DMS79 treated with DMSO at 0.1 percent for 48 hours (cell line): ENCODE data around the gene SLC25A48.
"Not testable (repeated sequence)": the region's sequence is repeated elsewhere in the genome, so short reads cannot be mapped to it uniquely, and the experiment has no call there.

Experiments
- DNase-seq: peaks from one replicate; lab custom pipeline; 2025; lab: John Stamatoyannopoulos, UW

SLC25A48 gene

DNA sequence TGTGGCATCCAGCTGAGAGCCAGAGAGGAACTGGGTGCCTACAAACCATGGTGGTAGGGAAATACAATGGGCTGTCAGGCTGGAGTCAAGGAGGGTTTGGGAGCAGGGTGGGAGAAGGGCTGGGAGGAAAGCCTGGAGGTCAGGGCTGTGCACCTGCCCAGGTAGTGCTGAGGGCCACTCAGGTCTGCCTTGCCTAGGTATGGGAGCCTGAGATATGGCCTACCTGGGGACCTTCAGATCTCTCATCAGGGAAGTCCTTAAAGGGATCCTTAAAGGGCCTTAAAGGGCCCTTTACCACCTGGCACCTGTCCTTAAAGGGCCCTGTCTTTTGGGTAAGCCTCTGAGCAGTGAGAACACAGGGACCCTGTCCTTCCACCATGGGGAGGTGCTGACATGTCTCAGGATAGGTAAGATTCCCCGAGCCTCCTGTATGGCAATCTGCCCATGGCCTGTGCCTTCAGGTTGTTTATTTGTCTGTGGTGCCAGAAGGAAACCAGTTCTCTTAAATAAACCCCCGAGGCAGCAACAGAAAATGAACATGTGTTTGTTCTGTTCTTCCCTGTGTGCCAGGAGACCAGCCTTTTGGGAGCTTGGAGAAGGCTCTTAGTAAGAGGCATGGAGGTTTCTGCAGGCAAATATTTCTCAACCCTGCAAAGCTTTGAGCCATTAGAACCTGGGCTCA, 23.3 kb downstream of the SLC25A48 start:
- DNase-seq: no peak

DNA sequence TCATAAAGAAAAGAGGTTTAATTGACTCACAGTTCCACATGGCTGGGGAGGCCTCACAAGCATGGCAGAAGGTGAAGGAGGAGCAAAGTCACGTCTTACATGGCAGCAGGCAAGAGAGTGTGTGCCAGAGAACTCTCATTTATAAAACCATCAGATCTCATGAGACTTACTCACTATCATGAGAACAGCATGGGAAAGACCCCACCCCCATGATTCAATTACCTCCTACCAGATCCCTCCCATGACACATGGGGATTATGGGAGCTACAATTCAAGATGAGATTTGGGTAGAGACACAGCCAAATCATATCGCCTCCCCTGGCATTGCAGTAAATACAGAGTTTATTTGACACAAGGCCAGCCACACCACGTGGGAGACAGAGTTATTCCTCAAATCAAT, 24.7 kb downstream of the SLC25A48 start:
- not testable (repeated sequence) for DNase-seq

DNA sequence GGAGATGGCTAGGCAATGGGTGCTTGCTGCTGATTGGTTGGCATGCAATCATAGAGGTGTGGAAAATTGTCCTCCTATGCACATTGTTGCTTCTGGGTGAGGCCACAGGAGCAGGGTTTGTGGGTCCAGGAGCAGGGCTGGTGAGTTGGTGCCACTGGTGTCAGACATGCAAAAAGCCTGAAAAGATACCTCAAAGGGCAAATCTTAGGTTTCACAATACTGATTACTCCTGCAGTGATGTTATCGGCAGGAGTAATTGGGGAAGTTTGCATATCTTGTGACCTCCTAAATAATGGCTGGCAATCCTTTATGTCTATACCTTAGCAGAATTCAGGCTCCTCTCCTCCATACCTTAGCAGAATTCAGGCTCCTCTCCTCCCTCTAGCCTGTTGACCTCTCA, 25.2 kb downstream of the SLC25A48 start:
- DNase-seq: no peak

DNA sequence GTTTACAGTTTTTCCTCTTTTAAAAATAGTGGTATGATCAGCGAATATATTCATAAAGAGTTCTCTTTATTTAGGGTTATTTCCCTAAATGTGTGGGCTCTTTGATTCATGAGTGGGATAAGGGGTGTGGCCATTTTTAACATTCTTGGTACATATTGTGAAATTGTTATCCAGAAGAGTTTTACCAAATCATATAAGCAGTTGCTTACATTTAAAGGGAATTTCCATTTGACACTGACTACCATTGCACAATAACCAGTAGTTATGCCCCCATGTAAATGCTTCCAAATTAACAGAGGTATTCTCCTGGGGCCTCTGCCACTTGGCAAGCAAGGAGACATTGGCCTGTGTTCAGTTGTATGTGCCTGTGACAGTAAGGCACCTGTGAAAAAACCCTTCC, 27.2 kb downstream of the SLC25A48 start:
- no peak for DNase-seq

DNA sequence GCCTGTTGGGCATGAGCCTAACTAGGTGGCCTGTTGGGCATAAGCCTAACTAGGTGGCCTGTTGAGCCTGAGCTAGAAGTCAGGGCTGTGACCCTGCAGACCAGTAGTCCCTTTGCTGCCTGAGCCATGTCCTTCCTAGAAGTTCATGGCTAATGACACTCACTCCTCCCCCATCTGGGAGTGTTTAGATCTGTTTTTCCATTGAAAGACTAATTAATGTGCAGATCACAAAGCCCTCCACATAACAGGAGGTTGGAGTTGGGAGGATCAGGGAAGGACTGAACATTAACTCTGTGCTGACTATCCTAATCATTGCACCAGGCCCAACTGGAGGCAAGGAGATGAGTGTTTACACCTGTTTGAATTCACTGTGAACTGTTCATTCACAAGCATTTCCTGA, 27.6 kb downstream of the SLC25A48 start:
- DNase-seq: no peak

DNA sequence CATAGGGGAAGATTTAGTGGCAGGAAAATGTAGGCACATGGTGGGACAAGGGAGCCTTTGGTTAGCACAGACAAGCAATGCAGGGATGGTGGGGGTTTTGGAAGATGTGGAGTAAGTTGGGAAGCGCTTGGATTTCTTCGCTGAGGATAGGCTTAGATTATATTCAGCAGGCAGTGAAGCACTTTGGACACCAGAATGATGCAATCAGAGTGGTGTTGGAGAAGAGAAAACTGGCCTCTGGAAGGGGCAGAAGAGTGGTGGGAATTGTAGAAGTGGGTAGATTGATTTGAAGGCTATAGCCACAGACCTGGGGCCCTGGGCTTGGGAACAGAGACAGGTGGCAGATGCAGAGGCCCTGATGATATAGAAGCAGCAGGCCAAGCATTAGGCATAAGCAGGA, 28.3 kb downstream of the SLC25A48 start:
- no peak for DNase-seq

DNA sequence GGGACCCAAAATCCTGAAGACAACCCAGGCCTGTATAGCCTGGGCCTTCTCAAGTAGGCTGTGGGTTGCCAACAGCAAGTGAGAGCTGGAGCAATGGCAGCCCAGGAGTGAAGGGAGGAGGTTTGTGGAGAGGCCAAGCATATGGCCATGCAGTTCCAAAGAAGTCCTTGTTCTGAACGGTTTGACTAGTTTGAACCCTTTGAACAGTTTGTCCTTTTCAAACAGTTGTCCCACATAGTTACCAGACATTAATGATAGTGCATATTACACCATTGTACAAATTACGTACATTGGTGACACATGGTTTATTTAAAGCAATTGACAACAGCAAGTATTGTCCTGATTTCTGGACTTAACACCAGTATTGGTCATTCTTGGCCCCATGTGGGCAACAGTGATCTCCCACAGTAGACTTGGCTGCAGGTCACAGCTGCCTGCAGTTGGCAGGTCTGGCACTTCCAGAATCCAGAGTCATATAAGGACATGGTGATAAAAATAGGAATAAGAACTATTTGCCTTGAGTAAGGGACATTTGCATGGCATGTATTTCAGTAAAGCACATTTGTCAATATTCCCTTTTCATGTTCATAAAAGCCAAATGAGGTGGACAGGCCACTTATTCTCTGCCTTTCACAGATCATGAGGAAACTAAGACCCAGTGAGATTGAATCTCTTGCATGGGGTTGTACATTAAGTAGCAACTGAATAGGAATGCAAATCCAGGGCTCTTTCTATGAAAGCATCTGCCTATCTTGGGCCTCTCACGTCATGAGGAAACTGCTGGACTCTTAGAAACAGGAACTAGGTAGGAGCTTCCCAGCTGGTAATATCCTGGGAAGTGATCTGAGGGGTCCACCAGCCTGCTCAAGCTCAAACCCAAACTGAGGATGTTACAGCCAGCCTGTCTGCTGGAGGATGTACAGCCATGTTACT, 30.3 kb downstream of the SLC25A48 start:
- no peak for DNase-seq

DNA sequence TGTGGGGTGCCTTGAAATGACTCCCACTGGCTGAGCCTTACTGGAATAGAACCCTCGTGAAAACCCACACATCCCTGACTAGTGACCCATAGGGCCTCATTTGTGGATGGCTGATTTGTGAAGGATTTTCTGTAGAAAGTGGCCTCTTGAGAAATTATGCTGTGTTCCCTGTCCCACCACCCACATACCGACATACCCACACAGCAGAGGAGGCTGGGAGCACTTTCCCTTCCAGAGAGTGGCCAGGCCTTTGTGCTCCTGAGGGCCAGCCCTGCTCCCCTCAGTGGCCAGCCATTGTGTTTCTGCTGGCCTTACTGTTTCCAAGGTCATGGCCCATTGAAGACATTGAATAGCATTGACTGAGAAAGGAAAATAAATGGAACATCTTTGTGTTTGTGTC, 31.6 kb downstream of the SLC25A48 start:
- no peak for DNase-seq

DNA sequence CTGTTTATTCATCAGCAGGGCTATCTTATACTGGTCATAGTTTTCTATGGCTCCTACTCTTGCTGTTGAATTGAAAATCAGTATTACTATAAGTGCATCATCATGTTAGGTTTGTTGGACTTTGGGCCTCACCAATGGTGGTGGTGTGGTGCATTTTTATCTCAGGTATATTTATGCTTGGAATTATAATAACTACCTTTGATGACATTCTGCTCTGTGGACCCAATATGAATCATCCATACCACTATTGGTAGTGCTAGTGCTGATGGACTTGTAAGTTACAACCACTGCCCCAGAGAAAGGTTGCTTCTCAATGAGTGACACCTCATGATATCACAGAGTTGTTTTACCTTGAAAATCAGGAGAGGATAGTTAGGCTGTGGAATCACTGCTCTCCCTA, 33.1 kb downstream of the SLC25A48 start:
- no peak for DNase-seq

DNA sequence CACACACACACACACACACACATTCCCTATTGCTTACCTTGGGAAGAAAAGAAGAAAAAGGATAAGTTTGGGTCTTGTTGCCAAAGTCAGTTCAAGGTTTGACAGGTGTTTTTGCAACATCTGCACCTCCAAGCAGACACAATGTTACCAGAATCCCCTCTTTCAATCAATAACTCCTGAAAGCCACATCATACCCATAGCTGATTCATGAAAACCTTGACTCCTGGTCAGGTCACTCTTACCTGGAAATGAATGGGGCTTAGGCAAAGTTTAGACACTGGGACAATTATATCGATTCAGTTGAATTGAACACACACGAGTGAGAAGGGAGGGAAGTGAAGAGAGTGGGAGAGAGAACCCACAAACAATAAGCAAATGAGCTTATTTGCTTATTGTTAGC, 34.2 kb downstream of the SLC25A48 start:
- no peak for DNase-seq

DNA sequence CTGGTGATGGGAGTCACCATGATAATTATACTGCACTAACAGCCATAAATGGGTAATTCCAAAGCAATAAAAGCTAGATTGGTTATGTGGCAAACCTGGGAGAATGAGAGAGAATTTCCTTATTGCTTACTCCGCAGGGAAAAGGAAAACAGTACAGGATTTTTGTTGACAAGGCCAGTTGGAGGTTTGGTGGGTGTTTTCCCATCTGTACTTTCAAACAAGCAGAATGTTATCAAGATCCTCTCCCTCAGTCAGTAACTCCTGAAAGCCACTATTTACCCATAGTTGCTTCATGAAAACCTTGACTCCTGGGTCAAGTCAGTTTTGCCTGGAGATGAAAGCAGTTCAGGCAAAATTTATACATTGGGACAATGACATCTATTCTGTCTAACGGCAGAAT, 34.8 kb downstream of the SLC25A48 start:
- no peak for DNase-seq

DNA sequence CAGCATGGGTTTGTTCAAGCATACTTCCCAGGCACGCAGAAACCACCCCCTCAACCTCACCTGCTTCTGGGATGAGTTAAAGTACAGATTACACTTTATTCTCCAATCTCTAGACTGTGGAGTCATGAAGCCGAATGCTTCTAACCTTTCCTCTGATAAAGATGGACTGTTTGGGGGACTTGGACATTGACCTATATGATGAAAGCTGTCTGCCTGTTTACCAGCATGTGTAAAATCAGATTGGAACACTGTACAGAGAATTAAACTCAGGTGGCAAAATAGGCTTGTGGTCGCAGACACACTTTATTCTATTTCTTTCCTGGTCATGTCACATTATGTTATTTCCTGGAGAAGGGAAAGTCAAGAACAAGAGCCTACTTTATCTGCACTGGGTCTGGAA, 35.5 kb downstream of the SLC25A48 start:
- no peak for DNase-seq

DNA sequence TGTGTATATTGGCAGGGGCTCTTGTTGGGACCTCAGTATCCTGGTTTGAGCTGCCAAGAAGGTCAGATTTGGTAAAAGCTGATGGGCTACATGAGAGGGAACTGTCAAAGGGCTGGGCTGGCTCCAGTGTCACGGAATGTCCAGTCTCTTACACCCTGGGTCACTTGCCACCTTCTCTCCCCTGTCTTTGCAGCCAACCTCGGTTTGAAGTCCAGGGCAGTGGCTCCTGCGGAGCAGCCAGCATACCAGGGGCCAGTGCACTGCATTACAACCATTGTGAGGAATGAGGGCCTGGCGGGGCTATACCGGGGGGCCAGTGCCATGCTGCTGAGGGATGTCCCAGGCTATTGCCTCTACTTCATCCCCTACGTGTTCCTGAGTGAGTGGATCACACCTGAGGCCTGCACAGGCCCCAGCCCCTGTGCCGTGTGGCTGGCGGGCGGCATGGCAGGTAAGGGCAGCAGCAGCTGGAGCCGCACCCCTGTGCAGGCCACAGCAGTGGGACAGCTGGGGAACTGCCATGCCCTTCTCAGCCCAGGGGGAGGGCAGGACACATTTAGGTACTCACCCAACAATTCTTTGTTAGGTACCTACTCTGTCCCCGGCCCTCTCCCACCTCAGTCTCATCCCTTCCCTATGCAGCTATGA, 36.9 kb downstream of the SLC25A48 start:
- no peak for DNase-seq

DNA sequence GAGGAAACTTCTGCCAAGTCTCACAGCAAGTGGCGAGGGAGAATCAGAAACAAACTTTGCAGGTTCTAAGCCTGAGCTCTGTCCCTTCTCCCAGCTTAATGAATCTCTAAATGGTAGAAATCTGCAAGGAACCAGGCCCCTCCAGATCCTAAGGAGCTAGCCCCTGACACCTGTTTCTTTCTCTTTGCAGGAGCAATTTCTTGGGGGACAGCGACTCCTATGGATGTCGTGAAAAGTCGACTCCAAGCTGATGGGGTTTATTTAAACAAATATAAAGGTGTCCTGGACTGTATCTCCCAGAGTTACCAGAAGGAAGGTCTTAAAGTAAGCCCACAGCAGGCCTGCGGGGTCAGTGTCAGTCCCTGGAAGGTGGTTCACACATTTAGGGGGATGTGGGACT, 39.4 kb downstream of the SLC25A48 start:
- no peak for DNase-seq

DNA sequence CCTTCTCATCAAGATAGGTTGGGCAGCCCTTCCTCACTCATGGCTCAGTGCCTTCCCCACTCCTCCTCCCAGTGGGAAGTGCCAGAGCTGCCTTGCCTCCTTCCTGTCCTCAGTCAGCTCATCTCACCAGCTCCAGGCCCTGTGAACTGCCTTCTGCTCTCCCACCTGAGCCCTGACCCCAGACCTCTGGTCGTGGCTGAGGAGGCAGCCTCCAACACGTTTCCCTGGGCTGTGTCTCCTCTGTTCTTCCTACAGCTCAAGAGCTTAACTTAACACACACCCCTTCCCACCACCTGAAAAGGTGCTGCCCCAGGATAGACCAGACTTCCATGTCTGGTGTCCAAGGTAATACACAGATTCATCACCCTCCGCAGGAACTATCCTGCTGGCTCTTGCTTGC, 40.0 kb downstream of the SLC25A48 start:
- DNase-seq: no peak

DNA sequence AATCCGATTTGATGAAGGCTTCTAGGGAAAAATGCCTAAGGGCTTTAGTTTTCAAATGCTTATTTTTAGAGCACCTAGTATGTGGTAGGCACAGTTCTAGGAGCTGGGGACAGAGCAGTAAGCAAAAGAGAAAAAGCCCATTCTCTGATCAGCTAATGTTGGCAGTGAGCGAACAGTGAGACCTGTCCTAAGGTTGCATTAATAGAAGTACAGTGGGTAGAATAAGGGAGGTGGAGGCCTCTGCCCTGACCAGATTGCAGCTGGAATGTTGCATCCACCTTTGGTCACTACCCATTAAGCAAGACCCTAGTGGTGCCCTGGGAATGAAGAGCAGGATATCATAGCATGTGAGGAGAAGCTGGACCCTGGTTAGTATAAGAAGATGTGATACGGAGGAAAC, 41.1 kb downstream of the SLC25A48 start:
- DNase-seq: no peak

DNA sequence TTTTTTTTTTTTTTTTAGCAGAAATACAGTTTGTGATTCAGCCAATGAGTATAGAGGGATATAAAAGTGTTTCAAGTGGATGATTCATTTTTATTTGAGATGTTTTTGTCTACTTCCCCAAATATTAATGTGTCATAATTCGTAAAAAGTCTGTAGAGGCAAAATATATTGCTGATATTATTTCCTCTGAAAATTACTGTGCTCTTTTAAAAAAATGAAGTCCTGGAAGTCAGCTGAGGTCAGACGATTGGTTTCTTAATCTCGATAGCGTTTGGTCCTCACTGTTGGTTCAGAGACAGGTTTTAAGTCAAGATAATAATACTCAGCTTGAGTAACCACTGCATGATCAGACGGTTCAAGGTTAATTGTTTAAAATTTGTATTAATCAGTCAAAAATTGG, 41.7 kb downstream of the SLC25A48 start:
- no peak for DNase-seq

DNA sequence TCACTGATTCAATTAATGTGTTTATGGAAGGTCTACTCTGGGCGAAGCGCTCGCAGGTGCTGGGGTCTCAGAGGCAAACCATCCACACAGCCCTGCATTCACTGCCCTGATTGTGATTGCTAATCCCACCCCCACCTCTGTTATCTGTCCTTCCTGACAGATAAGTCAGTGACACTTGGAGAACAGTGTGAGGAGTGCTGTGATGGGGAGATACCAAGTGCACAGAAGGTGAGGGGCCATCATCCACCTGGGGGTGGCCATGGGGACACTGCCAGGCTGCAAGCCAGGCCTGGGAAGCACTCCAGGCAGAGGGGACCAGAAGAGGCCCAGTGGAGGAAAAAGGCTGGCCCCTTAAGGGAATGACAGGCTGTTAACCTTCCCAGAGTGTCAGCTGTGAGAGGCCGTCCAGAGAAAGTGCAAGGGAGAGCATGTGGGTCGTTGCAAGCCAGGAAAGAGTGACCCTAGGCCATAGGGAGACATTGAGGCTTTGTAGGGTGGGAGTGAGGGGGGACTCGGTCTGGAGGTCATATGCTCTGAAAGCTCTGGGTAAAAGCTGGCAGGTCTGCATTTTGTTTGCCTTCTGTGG, 43.2 kb downstream of the SLC25A48 start:
- no peak for DNase-seq

DNA sequence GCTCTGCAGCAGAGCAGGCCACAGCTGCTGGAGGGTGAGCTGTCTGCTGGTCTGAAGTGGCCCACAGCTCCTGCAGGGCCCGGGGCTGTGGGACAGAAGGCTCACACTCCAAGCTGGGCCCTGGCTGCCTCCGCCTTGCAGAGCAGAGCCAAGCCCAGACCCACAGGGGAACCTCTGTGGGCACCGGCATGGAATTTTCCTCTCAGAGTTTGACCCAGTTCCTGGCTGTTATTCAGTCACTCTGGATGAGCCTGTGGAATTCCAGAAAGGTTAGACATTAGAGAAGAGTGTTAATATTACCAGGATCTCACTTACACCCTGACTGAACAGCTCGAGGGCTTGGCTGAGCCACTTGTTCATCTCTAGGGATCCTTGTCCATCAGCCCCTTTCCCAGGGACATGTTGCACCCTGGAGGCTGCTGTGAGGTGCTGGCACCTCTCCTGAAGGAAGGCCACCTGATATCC, 43.7 kb downstream of the SLC25A48 start:
- DNase-seq: no peak

DNA sequence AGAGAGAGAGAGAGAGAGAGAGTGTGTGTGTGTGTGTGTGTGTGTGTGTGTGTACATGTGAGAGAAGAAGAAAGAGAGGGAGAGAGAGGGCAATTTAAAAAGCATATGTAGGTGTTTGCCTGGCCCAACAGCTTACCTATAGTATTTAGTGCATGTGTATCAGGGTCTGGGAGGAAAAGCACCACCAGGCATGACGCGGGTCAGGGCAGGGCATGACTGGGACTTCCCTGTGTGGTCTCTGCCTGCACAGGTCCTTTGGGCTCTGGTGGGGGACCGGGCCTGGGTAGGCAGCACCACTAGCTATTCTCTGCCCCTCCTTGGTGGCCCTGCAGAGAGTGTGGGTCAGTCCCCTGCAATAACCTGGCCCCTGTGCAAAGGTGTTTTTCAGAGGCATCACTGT, 45.1 kb downstream of the SLC25A48 start:
- DNase-seq: no peak

DNA sequence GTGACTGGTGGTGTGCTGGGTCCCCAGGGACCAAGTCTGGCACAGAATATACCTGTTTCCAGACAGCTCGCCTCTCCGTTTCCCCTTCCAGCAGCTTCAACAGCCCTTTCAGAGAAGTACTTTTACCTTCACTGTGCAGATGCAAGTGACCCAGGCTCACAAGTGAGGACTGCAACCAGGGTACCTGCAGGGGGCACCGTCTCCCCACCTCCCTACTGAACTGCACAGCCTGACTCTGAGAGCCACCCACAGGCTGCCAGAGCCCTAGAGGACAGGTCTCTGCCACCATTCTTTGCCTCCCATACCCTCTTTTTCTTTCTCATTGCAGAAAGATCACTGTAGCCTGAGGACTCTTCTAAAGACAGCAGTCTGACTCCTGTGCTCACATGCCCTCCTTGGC, 45.8 kb downstream of the SLC25A48 start:
- DNase-seq: no peak

DNA sequence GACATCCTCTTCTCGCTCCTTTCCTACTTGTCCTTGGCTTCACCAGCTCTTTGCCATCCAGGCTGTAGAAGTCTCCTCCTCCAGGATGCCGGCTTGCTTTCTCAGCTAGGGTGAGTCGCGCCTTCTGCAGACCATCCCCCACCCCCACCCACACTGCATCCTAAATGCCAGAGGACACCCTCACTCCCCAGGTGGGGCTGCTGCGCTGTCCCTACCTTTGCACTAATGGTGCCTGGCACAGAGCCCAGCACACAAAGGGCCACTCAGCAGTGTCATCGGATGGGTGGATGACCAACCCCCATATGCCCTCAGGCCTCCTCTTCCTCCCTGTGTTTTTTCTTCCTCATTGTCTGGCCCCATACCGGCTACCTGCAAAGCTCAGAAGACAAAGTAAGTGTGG, 46.3 kb downstream of the SLC25A48 start:
- DNase-seq: no peak

DNA sequence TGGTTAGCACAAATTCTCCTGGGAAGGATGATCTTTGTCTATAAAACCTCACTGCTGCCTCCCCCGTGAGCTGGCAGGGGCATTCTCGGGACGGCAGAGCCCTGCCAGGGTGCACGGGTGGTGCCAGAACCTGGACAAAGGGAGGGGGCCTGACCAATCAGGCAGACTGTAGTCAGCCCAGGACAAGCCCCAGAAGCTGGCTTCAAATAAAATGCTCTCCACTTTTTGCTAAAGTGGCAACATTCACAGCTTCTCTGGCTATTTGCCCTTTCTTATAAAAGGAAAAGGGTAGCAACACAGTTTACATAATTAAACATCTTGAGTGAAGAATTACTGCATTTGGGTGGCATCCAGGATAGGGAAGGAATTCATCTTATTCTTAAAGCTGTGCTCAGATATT, 46.8 kb downstream of the SLC25A48 start:
- DNase-seq: no peak
